LNCAP (cell line): Measurements from ENCODE around the gene NAT8L.

Experiments
- TF ChIP-seq, protein P1 (sequence below): fragments of 450-650 bp; IDR thresholded peaks from 2 replicates; pipeline ENCODE4 v1.5.1; 2017; ENCODE audit warnings: mild to moderate bottlenecking

Gene NAT8L

DNA sequence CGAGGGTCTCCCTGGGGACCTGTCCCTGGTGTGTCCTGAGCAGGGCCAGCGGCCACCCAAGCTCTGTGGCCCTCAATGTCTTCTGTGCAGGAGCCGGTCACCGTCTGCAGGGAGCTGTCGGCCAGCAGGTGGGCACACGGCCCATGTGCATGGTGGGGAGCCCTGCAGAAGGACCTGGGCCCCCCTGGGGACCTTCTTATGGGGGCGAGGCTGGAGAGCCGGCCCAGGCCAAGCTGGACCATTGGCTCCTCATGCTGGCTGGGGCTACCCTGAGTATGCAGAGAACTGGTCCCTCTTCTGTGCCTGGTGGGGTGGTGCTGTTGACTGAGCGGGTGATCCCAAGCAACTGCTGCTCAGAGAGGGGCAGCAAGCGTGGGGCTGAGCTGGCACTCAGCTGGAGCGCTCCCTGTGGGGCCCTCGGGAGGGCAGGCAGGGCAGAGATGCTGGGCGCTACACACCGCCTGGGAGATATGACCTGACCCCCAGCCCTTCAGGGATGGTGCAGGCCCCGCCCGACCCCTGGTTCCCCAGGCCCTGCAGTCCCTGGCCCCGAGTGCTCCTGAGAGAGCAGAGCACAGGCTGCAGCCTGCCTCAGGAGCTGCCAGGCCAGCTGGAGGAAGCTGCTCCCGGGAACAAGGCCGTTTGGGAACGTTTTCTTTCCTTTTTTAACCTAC lies 14.8 kb downstream of the NAT8L start:
- TF ChIP-seq, protein P1, sequence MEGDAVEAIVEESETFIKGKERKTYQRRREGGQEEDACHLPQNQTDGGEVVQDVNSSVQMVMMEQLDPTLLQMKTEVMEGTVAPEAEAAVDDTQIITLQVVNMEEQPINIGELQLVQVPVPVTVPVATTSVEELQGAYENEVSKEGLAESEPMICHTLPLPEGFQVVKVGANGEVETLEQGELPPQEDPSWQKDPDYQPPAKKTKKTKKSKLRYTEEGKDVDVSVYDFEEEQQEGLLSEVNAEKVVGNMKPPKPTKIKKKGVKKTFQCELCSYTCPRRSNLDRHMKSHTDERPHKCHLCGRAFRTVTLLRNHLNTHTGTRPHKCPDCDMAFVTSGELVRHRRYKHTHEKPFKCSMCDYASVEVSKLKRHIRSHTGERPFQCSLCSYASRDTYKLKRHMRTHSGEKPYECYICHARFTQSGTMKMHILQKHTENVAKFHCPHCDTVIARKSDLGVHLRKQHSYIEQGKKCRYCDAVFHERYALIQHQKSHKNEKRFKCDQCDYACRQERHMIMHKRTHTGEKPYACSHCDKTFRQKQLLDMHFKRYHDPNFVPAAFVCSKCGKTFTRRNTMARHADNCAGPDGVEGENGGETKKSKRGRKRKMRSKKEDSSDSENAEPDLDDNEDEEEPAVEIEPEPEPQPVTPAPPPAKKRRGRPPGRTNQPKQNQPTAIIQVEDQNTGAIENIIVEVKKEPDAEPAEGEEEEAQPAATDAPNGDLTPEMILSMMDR: no peak

DNA sequence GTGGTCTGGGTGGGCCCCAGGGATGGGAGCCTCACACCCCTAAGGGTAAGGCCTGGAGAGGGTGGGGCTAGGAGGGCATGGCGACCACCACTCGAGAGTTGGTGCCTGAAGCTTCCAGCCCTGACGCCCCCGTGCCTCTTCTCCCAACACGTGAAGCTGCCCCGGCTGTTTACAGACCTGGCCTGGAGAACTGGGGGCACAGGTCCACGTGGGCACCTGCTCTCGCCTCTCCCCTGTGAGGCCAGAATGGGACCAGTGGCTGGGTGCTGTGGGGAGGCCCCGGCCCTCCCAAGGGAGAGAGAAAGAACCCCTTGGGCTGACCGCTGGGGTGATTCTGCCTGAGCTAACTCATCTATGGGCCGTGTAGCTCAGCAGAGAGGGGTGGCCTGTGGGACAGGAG lies 15.5 kb downstream of the NAT8L start:
- TF ChIP-seq, protein P1: no peak

DNA sequence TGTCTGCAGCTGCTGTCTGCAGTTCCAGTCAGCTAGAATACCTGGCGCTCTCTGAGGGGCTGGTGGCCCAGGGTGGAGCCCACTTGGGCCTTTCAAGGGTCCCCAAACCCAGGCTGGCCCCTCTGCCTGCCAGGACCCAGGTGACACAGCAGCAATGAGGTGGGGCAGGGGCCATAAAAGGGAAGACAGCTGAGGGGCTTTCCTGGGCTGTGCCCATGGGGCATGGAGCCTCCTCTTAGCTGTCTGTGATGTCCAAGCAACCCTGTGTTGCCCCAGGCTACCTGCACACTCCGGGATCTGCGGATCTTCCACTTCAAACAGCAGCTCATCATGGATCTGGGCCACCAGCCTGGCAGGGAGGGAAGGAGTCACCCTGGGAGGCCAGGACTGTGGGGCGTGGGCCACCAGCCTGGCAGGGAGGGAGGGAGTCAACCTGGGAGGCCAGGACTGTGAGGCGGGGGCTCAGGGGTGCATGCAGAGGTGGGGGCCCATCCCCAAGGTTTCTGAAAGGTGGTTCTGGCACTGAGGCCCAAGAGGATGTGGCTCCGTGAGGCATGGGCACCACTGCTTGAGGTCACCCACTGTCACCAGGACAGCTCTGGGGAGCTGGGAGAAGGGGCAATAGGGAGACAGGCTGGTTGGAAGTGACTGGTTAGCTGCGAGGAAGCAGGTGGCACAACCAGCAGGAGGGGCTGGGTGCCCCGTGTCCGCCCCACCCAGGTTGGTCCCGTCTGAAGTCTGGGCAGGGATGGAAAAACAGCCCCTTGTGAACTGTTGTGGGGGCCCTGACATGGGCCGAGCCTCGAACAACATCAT lies 16.3 kb downstream of the NAT8L start:
- TF ChIP-seq, protein P1: no peak

DNA sequence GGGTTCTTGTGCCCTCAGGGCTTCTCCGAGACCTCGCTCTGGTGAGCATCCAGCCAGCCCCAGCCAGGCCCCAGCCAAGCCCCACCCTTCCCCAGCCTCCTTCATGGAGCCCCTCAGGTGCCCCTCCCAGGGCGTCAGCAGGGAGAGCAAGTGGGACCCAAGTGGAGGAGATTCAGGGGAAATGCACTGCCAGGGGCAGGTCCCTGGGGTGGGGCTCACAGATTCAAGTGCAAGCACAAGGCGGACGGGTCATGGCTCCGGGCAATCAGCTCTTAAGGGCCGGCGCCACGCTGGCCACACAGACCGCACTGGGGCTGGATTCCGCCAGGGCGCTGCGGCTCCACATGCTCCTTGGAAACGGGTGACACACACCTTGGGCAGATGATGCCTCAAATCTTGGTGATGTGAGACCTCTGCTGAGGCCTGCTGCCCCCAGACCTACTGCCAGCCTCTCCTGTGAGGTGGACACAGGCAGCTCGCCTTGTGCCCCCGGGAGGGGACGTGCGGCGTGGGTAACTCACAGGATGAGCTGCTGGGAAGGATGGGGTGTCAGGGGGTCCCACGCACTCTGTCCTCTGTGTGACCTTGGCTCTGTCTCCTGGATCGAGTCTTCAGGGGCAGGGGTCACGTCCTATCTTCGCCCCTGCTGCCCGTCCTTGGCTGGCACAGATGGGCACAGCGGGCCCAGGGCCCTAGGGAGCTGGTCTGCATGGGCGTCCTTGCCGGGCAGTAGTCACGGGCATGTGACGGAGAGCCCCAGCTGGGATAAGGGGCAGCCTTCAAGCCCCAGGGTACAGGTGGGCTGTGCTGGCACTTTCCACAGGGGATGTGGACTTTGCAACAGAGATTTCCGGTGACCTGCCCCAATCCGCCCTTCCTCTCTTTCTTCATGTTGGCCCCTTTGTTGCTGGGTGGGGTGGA lies 17.1 kb downstream of the NAT8L start:
- TF ChIP-seq, protein P1: no peak

DNA sequence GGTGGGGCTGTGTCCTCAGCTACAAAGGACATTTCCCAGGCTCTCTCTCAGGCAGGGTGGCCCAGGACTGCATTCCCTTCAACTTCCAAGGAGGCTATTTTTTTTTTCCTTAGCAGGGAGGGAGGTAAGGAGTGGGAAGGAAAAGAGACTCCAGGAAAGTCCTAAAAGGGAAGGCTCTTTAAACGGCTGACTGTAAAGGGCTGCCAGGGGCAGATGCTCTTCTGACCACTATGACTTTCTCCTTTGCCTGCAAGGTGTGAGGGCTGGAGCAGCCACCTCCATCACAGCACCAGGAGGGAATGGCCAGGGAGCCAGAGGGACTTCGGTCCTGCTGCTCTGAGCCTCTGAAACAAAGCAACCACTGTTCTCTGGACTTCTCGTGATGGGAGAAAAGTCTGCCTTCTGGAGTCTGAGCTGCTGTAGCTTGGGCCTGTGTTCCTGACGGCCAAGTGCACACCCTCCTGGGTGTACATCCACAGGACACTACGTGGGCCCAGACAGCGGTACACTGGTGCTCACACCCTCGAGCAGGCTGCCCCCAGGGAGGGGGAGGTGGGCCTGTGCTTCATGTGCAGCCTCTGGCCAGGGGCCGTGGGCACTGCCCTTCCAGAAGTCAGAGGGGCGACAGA lies 17.9 kb downstream of the NAT8L start:
- TF ChIP-seq, protein P1: no peak

DNA sequence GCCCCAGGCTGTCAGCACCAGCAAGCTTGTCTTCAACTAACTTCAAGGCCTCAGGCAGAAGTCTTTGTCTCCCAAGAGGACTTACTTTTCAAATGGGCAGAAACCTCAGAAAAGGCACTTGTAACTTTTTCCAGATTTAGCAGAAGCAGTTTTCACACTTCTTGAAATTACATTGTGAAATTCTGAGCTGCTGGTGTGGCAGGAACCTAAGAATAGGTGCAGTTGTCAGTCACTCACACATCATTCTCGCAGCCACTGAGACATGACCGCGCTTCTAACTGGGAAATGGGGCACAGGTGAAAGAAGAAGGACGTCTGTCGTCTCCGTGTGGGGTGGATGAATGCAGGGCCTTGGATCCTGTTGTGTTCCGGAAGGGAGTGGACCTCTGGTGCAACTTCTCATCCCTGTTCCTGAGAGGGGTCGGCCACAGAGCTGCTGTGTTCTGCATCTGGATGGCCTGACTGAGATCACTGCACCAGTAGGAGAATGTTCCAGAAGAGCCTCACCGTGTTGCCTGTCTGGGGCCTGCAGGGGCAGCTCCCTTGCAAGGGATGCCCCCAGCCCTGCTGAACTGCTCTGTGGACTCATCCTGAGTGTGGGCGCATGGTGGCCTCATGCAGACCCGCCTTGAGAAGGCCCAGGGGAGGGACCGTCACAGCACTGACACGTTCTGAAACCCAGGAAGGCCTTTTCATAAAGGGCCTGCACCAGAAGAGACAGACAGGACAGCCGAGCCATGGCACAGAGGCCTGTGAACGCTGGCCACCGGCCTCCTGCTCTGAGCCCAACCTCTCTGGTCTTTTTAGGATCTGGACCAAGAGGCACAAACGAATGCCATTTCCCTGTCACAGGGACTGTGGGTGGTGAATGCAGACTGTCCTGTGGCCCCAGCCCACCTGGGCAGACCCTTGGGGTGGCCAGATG lies 18.7 kb downstream of the NAT8L start:
- TF ChIP-seq, protein P1: no peak
